ENCODE measurements around the gene BSG.
A peak's percentile ranks its signal among the peaks of the same experiment; 100 is the strongest.

Gene BSG

DNA sequence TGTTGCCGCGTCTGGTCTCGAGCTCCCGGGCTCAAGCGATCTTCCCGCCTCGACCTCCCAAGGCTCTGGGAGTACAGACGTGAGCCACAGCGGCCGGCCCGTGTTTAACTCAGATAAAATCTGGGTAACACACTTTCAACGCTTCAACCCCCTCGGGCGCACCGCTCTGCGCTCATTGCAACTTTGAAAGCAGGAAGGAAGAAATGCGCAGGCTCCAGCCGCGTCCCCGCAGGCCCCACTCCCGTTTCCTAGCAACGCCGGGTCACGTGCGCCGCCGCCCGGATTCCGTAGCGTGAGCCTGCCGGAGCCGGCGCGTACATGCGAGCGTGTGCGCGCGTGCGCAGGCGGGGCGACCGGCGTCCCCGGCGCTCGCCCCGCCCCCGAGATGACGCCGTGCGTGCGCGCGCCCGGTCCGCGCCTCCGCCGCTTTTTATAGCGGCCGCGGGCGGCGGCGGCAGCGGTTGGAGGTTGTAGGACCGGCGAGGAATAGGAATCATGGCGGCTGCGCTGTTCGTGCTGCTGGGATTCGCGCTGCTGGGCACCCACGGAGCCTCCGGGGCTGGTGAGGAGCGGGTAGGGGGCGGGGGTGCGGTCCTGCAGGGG, at the start of gene BSG:
TSS of gene BSG (plus strand) at position 457 of the 603 bp plus-strand sequence. CDS start at position 496, 39 bp downstream.
- DNase-seq: peak; percentile 93
- TF ChIP-seq, protein P1, sequence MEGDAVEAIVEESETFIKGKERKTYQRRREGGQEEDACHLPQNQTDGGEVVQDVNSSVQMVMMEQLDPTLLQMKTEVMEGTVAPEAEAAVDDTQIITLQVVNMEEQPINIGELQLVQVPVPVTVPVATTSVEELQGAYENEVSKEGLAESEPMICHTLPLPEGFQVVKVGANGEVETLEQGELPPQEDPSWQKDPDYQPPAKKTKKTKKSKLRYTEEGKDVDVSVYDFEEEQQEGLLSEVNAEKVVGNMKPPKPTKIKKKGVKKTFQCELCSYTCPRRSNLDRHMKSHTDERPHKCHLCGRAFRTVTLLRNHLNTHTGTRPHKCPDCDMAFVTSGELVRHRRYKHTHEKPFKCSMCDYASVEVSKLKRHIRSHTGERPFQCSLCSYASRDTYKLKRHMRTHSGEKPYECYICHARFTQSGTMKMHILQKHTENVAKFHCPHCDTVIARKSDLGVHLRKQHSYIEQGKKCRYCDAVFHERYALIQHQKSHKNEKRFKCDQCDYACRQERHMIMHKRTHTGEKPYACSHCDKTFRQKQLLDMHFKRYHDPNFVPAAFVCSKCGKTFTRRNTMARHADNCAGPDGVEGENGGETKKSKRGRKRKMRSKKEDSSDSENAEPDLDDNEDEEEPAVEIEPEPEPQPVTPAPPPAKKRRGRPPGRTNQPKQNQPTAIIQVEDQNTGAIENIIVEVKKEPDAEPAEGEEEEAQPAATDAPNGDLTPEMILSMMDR (IDR thresholded peaks at IDR 0.05; ENCODE audit: low read depth, low read length, missing control alignments): no peak
- in situ Hi-C loops (cut with HindIII; ENCODE audit: low pct_ligation_motif_present, low sequenced_read_pairs): no loop called here
- Histone ChIP-seq H3K27me3 (replicated peaks) (no peaks in the 10 kb centered on the region), H3K36me3 (replicated peaks) (no peaks in the 10 kb centered on the region), H3K27ac (peak within 1 kb of the TSS; percentile 58), H3K4me3 (ENCODE audit: low read depth, low read length) (peak within 1 kb of the TSS; percentile 90)

DNA sequence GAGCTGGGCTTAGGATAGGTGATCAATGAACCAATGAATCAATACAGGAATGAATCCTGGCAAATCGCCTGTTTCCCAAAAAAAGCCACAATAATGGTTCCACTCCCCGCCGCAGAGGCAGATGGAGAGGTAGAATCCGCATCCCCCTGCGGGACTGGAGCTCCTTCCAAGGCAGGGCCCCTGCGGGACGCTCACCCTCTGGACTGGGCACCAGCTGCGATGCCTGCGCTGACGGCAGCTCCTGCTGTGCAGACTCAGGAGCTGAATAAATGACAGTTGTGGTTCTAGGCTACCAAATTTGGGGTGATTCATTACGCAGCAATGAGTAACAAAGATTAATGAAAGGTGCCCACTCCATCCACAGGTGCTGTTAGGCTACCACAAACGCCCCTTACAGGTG, 49.7 kb upstream of the BSG start:
- in situ Hi-C loops (cut with HindIII; ENCODE audit: low pct_ligation_motif_present, low sequenced_read_pairs): no loop called here
- Histone ChIP-seq H3K36me3 (replicated peaks) (no peaks in the 10 kb centered on the region), H3K4me3 (ENCODE audit: low read depth, low read length) (no peak overlapping the region), H3K27ac (no peak overlapping the region), H3K27me3 (replicated peaks) (no peaks in the 10 kb centered on the region)
- DNase-seq: no peak
- TF ChIP-seq, protein P1 (IDR thresholded peaks at IDR 0.05; ENCODE audit: low read depth, low read length, missing control alignments): no peak

DNA sequence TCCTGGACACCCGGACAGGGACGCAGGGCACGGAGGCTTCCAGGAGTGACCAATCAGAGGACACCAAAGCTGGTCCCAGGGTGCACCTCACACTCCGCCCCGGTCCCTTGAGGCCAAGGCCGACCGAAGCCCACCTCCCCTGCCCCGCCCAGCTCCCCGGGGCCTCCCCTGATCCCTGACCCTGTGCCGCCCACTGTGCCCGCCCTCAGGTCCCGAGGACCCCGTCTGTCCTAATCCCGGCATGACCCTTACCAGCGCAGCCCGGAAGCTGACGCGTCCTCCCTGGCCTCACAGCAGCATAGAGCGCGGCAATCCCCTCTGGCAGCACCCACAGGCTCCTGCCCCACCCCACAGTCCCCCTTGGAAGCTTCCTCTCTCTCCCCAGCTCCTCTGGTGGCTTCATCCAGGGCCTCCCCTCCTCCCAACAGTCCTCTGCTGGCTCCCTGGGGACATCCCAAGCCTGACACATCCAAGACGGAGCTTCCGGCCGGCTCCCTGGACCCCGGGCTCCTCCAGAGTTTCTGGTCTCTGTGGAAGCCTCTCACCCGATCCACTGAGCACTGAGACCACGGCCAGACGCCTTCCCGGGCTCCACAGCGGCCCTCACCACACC, 48.2 kb upstream of the BSG start:
- in situ Hi-C loops (cut with HindIII; ENCODE audit: low pct_ligation_motif_present, low sequenced_read_pairs): no loop called here

DNA sequence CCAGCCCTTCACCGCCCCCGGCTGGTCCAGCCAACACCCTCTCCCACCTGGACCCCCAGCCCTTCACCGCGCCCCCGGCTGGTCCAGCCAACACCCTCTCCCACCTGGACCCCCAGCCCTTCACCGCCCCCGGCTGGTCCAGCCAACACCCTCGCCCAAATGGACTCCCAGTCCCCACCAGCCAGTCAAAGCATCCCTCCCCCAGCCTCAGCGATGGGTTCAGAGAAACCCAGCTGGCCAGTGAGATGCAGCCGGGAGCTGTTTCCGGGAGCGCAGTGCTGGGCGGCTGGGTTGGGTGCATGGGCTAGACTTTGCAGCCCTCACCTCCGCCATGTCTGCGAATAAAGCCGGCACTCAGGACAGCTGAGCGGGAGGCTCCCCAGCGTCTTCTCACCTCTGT, 47.4 kb upstream of the BSG start:
- DNase-seq: no peak
- TF ChIP-seq, protein P1 (IDR thresholded peaks at IDR 0.05; ENCODE audit: low read depth, low read length, missing control alignments): no peak
- Histone ChIP-seq H3K27me3 (replicated peaks) (no peaks in the 10 kb centered on the region), H3K36me3 (replicated peaks) (no peaks in the 10 kb centered on the region), H3K27ac (no peak overlapping the region), H3K4me3 (ENCODE audit: low read depth, low read length) (no peak overlapping the region)
- in situ Hi-C loops (cut with HindIII; ENCODE audit: low pct_ligation_motif_present, low sequenced_read_pairs): no loop called here

More for the DNA sequence above, 48.2 kb upstream of the BSG start:
- H3K27ac ChIP-seq: no peak overlapping the region
- H3K36me3 ChIP-seq (replicated peaks): no peaks in the 10 kb centered on the region
- peak; percentile 24 for DNase-seq
- H3K4me3 ChIP-seq (ENCODE audit: low read depth, low read length): no peak overlapping the region
- TF ChIP-seq, protein P1 (IDR thresholded peaks at IDR 0.05; ENCODE audit: low read depth, low read length, missing control alignments): no peak
- no peaks in the 10 kb centered on the region for H3K27me3 ChIP-seq (replicated peaks)

DNA sequence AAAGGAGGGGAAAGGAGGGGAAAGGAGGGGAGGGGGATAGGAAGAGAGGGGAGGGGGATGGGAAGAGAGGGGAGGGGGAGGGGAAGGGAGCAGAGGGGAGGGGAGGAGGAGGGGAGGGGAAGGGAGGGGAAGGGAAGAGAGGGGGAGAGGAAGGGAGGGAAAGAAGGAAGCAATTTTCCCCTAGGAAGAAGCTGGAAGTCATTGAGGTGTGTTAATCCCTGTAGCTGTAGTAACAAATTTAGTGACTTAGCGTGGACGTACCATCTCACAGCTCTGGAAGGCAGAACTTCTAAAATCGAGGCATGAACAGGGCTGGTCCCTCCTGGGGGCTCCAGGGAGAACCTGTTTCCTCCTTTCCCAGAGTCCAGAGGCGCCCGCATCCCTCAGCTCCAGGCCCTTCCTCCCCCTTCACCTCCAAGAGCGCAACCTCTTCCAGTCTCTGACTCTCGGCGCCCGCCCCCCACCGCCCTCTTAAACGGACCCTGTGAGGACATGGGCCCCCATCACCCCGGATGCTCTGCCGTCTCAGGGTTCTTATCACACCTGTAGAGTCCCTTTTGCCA, 46.5 kb upstream of the BSG start:
- in situ Hi-C loops (cut with HindIII; ENCODE audit: low pct_ligation_motif_present, low sequenced_read_pairs): no loop called here

More for the DNA sequence above, 46.5 kb upstream of the BSG start:
- no peak for DNase-seq
- Histone ChIP-seq H3K27ac (no peak overlapping the region), H3K27me3 (replicated peaks) (no peaks in the 10 kb centered on the region), H3K36me3 (replicated peaks) (no peaks in the 10 kb centered on the region), H3K4me3 (ENCODE audit: low read depth, low read length) (no peak overlapping the region)
- TF ChIP-seq, protein P1 (IDR thresholded peaks at IDR 0.05; ENCODE audit: low read depth, low read length, missing control alignments): no peak
